Panc1 (cell line): ENCODE results near the gene MYEOV. TPM values are rescaled to one million over a fixed set of nuclear protein-coding genes. Genes with fewer than 3 reads are reported as not detected.
A peak's percentile ranks its signal among the peaks of the same experiment; 100 is the strongest.

ENCODE experiments used
- ATAC-seq: fragments of 200-7000 bp; cut with Tn5 transposase; 2 replicates; pipeline ENCODE4 v1.9.1; 2020; ENCODE audit warnings: mild to moderate bottlenecking, moderate library complexity
- BruUV-seq: library from RNA; stranded (reverse); fragments of 400-500 nt; replicated peaks from 2 replicates; lab custom pipeline; 2021; lab: Mats Ljungman, UMichigan
- CTCF ChIA-PET: fragments of 300-600 bp; sonication (Branson Sonifier 250); formaldehyde crosslinking; loops from one replicate; lab custom pipeline; 2022; ENCODE audit warnings: antibody characterized with exemption; lab: Charles Lee
- POLR2A ChIA-PET: fragments of 300-600 bp; sonication (Branson Sonifier 250); formaldehyde crosslinking; loops from one replicate; lab custom pipeline; 2022; ENCODE audit warnings: antibody characterized with exemption; lab: Charles Lee
- DNase-seq: peaks from one replicate; pipeline ENCODE4 v3.0.0-alpha.2; 2010; ENCODE audit warnings: low read depth, low spot score
- H3K27ac ChIP-seq: 2 replicates; pipeline ENCODE4 v1.5.1; 2011; ENCODE audit warnings: mild to moderate bottlenecking, low read length, inconsistent platforms
- H3K27me3 ChIP-seq: fragments of 200-500 bp; sonication (Bioruptor generic); 2 replicates; pipeline ENCODE4 v1.6.0; 2014; ENCODE audit warnings: low read length, inconsistent platforms; ENCODE audit not compliant: control insufficient read depth, insufficient read depth
- H3K36me3 ChIP-seq: fragments of 200-500 bp; sonication (Bioruptor generic); 2 replicates; pipeline ENCODE4 v1.5.1; 2014; ENCODE audit warnings: inconsistent platforms, mild to moderate bottlenecking, low read length, moderate library complexity; ENCODE audit not compliant: control insufficient read depth, insufficient read depth
- H3K4me1 ChIP-seq: 2 replicates; pipeline ENCODE4 v1.5.1; 2011; ENCODE audit warnings: inconsistent platforms, mild to moderate bottlenecking, low read length, moderate library complexity; ENCODE audit not compliant: control insufficient read depth, insufficient read depth
- H3K4me3 ChIP-seq, 2 experiments: 2 replicates each; pipeline ENCODE4 v1.5.1; 2011 to 2012; ENCODE audit warnings: low read depth in 2 of 2, low read length in 2 of 2, mild to moderate bottlenecking in 2 of 2, inconsistent platforms in 1 of 2, moderate library complexity in 1 of 2
- H3K9me3 ChIP-seq: fragments of 200-500 bp; sonication (Bioruptor generic); 2 replicates; pipeline ENCODE4 v1.5.1; 2014; ENCODE audit warnings: low read depth, mild to moderate bottlenecking, inconsistent platforms, low read length, moderate library complexity; ENCODE audit not compliant: control insufficient read depth, insufficient read depth
- CTCF ChIP-seq: fragments of 450-650 bp; IDR thresholded peaks from 2 replicates; pipeline ENCODE4 v1.5.1; 2017; ENCODE audit warnings: mild to moderate bottlenecking
- POLR2AphosphoS5 ChIP-seq: IDR thresholded peaks from 2 replicates; pipeline ENCODE4 v1.6.1; 2012; ENCODE audit warnings: mild to moderate bottlenecking, low read depth, low read length, moderate library complexity
- SIN3A ChIP-seq: IDR thresholded peaks from 2 replicates; pipeline ENCODE4 v1.6.1; 2012; ENCODE audit warnings: low read depth, mild to moderate bottlenecking, low read length, moderate library complexity, borderline replicate concordance; ENCODE audit not compliant: insufficient read depth
- TCF7L2 ChIP-seq: IDR thresholded peaks from 2 replicates; pipeline ENCODE4 v1.6.1; 2011; ENCODE audit warnings: mild to moderate bottlenecking, low read depth, low read length, inconsistent platforms
- in situ Hi-C: cut with HindIII; loops from 2 replicates; pipeline ENCODE4 v1.10.0; 2016; ENCODE audit warnings: low sequenced_read_pairs, low pct_unique_long_range_greater_than_20kb
- intact Hi-C: fragments of 100-400 bp; cut with micrococcal nuclease; formaldehyde crosslinking; loops from one replicate; pipeline ENCODE4 v1.10.0; 2022; ENCODE audit not compliant: unreplicated experiment
- total RNA-seq: library from RNA; stranded (reverse); gene quantifications from one replicate; pipeline ENCODE4 v1.2.1, GENCODE V29; 2021; ENCODE audit not compliant: unreplicated experiment
- TF ChIP-seq, protein P1 (sequence below), 2 experiments: IDR thresholded peaks; 2 replicates each; pipeline ENCODE4 v1.6.1; 2011 to 2012; ENCODE audit warnings: low read depth in 2 of 2, control low read depth in 1 of 2, low read length in 1 of 2, mild to moderate bottlenecking in 1 of 2, moderate library complexity in 1 of 2; ENCODE audit not compliant: insufficient read depth in 1 of 2

The MYEOV gene
- total RNA-seq, 1 experiment from 2014 or later: 69.8 TPM

DNA sequence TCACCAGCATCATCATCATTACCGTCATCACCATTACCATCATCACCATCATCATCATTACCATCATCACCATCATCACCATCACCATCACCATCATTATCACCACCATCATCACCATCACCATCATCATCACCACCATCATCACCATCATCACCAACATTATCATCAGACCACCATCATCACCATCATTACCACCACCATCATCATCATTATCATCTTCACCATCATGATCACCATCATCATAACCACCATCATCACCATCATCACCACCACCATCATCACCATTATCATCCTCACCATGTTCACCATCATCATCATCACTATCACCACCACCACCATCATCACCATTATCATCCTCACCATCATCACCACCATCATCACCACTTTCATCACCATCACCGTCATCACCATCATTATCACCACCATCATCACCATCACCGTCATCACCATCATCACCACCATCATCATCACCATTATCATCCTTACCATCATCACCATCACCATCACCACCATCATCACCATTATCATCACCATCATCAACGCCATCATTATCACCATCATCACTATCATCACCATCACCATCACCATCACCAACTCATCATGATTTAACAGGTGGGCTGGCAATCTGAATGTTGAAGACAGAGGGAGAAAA lies 2.4 kb upstream of the MYEOV start:
- DNase-seq (no peak), ATAC-seq (no peak)
- Histone ChIP-seq H3K27ac (peak overlapping the region; percentile 84; the same call in 1 of the 2 replicates), H3K27me3 (no peaks in the 10 kb centered on the region), H3K4me1 (peaks cover 17% of the 10 kb centered on the region), H3K36me3 (no peaks in the 10 kb centered on the region; the same call in 1 of the 2 replicates), H3K9me3 (no peaks in the 10 kb centered on the region), H3K4me3 (no peak overlapping the region)
- CTCF ChIA-PET: no interaction called here
- in situ Hi-C loops: no loop called here
- POLR2A ChIA-PET: interaction anchor here (0.6 kb wide), 1 partner anchor 107 kb away, joined by 5 read pairs; no protein-coding TSS in a partner anchor
- no TSS peak for BruUV-seq
- intact Hi-C loops: loop anchor here (10.0 kb wide), 2 partner anchors 73 to 203 kb away; no protein-coding TSS in a partner anchor
- TF ChIP-seq POLR2AphosphoS5 (no peak), CTCF (no peak), SIN3A (no peak), TCF7L2 (no peak)
- TF ChIP-seq, protein P1, sequence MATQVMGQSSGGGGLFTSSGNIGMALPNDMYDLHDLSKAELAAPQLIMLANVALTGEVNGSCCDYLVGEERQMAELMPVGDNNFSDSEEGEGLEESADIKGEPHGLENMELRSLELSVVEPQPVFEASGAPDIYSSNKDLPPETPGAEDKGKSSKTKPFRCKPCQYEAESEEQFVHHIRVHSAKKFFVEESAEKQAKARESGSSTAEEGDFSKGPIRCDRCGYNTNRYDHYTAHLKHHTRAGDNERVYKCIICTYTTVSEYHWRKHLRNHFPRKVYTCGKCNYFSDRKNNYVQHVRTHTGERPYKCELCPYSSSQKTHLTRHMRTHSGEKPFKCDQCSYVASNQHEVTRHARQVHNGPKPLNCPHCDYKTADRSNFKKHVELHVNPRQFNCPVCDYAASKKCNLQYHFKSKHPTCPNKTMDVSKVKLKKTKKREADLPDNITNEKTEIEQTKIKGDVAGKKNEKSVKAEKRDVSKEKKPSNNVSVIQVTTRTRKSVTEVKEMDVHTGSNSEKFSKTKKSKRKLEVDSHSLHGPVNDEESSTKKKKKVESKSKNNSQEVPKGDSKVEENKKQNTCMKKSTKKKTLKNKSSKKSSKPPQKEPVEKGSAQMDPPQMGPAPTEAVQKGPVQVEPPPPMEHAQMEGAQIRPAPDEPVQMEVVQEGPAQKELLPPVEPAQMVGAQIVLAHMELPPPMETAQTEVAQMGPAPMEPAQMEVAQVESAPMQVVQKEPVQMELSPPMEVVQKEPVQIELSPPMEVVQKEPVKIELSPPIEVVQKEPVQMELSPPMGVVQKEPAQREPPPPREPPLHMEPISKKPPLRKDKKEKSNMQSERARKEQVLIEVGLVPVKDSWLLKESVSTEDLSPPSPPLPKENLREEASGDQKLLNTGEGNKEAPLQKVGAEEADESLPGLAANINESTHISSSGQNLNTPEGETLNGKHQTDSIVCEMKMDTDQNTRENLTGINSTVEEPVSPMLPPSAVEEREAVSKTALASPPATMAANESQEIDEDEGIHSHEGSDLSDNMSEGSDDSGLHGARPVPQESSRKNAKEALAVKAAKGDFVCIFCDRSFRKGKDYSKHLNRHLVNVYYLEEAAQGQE (IDR thresholded peaks at IDR 0.05; ENCODE audit: insufficient read depth in 1 of 2, low read depth in 2 of 2, low read length in 1 of 2): no peak

- Histone ChIP-seq H3K36me3 (no peaks in the 10 kb centered on the region; the same call in 1 of the 2 replicates), H3K27me3 (no peaks in the 10 kb centered on the region), H3K4me1 (peaks cover 24% of the 10 kb centered on the region), H3K4me3 (no peak overlapping the region), H3K27ac (peak overlapping the region; percentile 84), H3K9me3 (no peaks in the 10 kb centered on the region)
- peak; percentile 95 for TF ChIP-seq CTCF
- TF ChIP-seq POLR2AphosphoS5: no peak
- in situ Hi-C loops (no loop called here), intact Hi-C loops (loop anchor here (10.0 kb wide), 2 partner anchors 73 to 203 kb away; no protein-coding TSS in a partner anchor)
- ChIA-PET CTCF (interaction anchor here (0.8 to 1.6 kb wide), 5 partner anchors 18 to 351 kb away, joined by 3 to 5 read pairs (median 4); no protein-coding TSS in a partner anchor), POLR2A (no interaction called here)
- no peak for DNase-seq
- BruUV-seq: no TSS peak
- no peak for ATAC-seq
Measured at GRCh38 chr11:69292221-69292648, 1.7 kb upstream of the MYEOV start.
